Endodermal cell (in vitro differentiated cells): ENCODE data around the gene MAZ. TPM values are rescaled to one million over a fixed set of nuclear protein-coding genes. Genes with fewer than 3 reads are reported as not detected.
"Not testable (repeated sequence)": the region's sequence is repeated elsewhere in the genome, so short reads cannot be mapped to it uniquely, and the experiment has no call there.

Experiments used
- DNase-seq: peaks from one replicate; pipeline ENCODE4 v3.0.0-alpha.2; 2017
- H3K27ac ChIP-seq: 2 replicates; pipeline ENCODE4 v1.5.1; 2013; ENCODE audit warnings: mild to moderate bottlenecking, low read depth, low read length, moderate library complexity
- H3K27me3 ChIP-seq: 2 replicates; pipeline ENCODE4 v1.6.1; 2013; ENCODE audit warnings: mild to moderate bottlenecking, low read length, moderate library complexity; ENCODE audit not compliant: insufficient read depth, control insufficient read depth, poor library complexity, severe bottlenecking
- H3K36me3 ChIP-seq: 2 replicates; pipeline ENCODE4 v1.7.0; 2013; ENCODE audit warnings: mild to moderate bottlenecking, low read length, moderate library complexity; ENCODE audit not compliant: control insufficient read depth, insufficient read depth
- H3K4me1 ChIP-seq: one replicate; pipeline ENCODE4 v1.7.0; 2013; ENCODE audit warnings: low read length; ENCODE audit not compliant: control insufficient read depth, insufficient read depth
- H3K4me3 ChIP-seq: 2 replicates; pipeline ENCODE4 v1.5.1; 2013; ENCODE audit warnings: mild to moderate bottlenecking, low read length, moderate library complexity
- H3K9ac ChIP-seq: 2 replicates; pipeline ENCODE4 v1.6.1; 2013; ENCODE audit warnings: mild to moderate bottlenecking, low read length, moderate library complexity; ENCODE audit not compliant: poor library complexity, severe bottlenecking; ENCODE audit errors: extremely low read depth
- H3K9me3 ChIP-seq: 2 replicates; pipeline ENCODE4 v1.6.1; 2013; ENCODE audit warnings: mild to moderate bottlenecking, low read length, moderate library complexity; ENCODE audit not compliant: control insufficient read depth
- H3K27ac Mint-ChIP-seq: 2 replicates; pipeline ENCODE4 v1.8.0; 2020; ENCODE audit warnings: mixed read lengths
- H3K27me3 Mint-ChIP-seq: 2 replicates; pipeline ENCODE4 v1.8.0; 2021; ENCODE audit warnings: mild to moderate bottlenecking, mixed read lengths; ENCODE audit not compliant: insufficient read depth
- H3K36me3 Mint-ChIP-seq: 2 replicates; pipeline ENCODE4 v1.8.0; 2020; ENCODE audit warnings: low read depth, mixed read lengths
- H3K4me1 Mint-ChIP-seq: 2 replicates; pipeline ENCODE4 v1.8.0; 2020; ENCODE audit warnings: mixed read lengths
- H3K4me3 Mint-ChIP-seq: 2 replicates; pipeline ENCODE4 v1.8.0; 2020; ENCODE audit warnings: mild to moderate bottlenecking, moderate library complexity, mixed read lengths
- H3K9me3 Mint-ChIP-seq: 2 replicates; pipeline ENCODE4 v1.8.0; 2020; ENCODE audit warnings: mild to moderate bottlenecking, mixed read lengths
- WGBS, 2 experiments: methylation state at CpG; one replicate each; pipeline versions ENCODE4 v1.1.5 to v1.1.7; 2013; ENCODE audit warnings: missing lambda C conversion rate in 2 of 2, mixed read lengths in 1 of 2; ENCODE audit not compliant: insufficient coverage in 1 of 2, insufficient read length in 1 of 2; 5-methylcytosine and 5-hydroxymethylcytosine counted together
- total RNA-seq, 2 donors: library from RNA; stranded (reverse); fragmentation: NEBNext Ultra II Directional in 1 of 2; extraction: Animal tissue kit (Norgen Biotek cat#: 25700) in 1 of 2; gene quantifications; 2 replicates in 1 of 2; 3 replicates in 1 of 2; pipeline ENCODE4 v1.2.1, GENCODE V29; 2021
- TF ChIP-seq, protein P1 (sequence below): fragments of 200-600 bp; sonication (generic); conservative IDR thresholded peaks from 2 replicates; pipeline ENCODE4 v1.5.0; 2021; ENCODE audit warnings: antibody characterized with exemption, mild to moderate bottlenecking

Gene MAZ
- total RNA-seq, 2 donors from 2014 or later: 320 to 325 TPM

DNA sequence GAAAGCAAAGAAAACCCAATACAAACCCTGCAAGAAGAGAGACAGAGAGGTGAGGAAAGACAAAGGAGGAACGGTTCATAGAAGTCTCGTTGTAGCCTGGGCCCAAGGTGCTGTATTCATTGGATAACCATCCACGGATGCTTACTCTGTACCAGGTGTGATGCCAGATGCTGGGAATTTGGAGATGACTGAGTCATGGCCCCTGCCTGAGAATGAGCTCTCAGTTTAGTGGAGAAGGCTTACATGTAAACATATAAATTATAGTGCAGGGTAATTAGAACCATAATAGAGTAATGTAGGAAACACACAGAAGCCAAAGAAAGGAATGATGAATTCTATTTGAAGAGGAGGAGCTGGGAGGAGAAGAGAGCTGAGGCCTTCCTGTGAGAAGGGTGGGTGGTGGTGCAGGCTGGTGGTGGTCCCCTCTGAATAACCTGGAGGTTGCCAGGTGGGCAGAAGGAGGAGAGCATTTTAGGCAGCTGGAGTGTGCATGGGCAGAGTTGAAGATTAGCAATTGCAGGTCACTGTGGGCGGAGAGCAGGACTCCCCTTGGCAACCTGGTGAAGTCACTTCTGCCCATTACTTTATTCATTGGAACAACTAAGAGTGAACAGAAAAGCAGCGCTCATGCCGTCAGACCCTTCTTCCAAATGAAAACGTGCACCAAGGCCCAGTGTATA is 35.9 kb upstream of the MAZ start:
- WGBS, 2 experiments: 92 to 96% methylated on average over 4 to 7 of the region's 7 CpGs
- no peaks in the 10 kb centered on the region for H3K36me3 ChIP-seq

DNA sequence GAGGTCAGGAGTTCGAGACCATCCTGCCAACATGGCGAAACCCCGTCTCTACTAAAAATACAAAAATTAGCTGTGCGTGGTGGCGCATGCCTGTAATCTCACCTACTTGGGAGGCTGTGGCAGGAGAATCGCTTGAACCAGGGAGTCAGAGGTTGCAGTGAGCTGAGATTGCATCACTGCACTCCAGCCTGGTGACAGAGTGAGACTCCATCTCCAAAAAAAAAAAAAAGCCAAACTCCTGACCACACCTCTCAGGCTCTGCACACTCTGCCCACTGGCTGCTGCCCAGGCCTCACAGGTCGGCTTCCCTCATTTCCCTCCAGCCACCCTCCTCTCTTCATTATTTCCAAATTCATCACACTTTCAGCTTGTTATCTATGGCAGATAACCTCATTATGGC is 34.0 kb upstream of the MAZ start:
- not testable (repeated sequence) for H3K4me1 Mint-ChIP-seq, H3K4me1 ChIP-seq, H3K27me3 Mint-ChIP-seq, H3K4me3 ChIP-seq, DNase-seq, H3K36me3 Mint-ChIP-seq, H3K9ac ChIP-seq, H3K4me3 Mint-ChIP-seq, H3K27me3 ChIP-seq, H3K27ac ChIP-seq, H3K27ac Mint-ChIP-seq, H3K36me3 ChIP-seq, H3K9me3 ChIP-seq, H3K9me3 Mint-ChIP-seq
- 88 to 95% methylated on average over 6 to 7 of the region's 7 CpGs for WGBS, 2 experiments

More for the DNA sequence above, 35.9 kb upstream of the MAZ start:
- peaks cover 2% of the 10 kb centered on the region for H3K27me3 Mint-ChIP-seq
- TF ChIP-seq, protein P1, sequence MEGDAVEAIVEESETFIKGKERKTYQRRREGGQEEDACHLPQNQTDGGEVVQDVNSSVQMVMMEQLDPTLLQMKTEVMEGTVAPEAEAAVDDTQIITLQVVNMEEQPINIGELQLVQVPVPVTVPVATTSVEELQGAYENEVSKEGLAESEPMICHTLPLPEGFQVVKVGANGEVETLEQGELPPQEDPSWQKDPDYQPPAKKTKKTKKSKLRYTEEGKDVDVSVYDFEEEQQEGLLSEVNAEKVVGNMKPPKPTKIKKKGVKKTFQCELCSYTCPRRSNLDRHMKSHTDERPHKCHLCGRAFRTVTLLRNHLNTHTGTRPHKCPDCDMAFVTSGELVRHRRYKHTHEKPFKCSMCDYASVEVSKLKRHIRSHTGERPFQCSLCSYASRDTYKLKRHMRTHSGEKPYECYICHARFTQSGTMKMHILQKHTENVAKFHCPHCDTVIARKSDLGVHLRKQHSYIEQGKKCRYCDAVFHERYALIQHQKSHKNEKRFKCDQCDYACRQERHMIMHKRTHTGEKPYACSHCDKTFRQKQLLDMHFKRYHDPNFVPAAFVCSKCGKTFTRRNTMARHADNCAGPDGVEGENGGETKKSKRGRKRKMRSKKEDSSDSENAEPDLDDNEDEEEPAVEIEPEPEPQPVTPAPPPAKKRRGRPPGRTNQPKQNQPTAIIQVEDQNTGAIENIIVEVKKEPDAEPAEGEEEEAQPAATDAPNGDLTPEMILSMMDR: no peak
- H3K9me3 Mint-ChIP-seq: no peaks in the 10 kb centered on the region
- no peak for DNase-seq
- no peak overlapping the region for H3K27ac Mint-ChIP-seq
- Histone ChIP-seq H3K27me3 (no peaks in the 10 kb centered on the region), H3K9ac (no peak overlapping the region), H3K4me3 (no peak overlapping the region), H3K27ac (no peak overlapping the region), H3K9me3 (no peaks in the 10 kb centered on the region), H3K4me1 (no peaks in the 10 kb centered on the region)
- H3K4me3 Mint-ChIP-seq: no peak overlapping the region
- H3K4me1 Mint-ChIP-seq: no peaks in the 10 kb centered on the region
- H3K36me3 Mint-ChIP-seq: no peaks in the 10 kb centered on the region

DNA sequence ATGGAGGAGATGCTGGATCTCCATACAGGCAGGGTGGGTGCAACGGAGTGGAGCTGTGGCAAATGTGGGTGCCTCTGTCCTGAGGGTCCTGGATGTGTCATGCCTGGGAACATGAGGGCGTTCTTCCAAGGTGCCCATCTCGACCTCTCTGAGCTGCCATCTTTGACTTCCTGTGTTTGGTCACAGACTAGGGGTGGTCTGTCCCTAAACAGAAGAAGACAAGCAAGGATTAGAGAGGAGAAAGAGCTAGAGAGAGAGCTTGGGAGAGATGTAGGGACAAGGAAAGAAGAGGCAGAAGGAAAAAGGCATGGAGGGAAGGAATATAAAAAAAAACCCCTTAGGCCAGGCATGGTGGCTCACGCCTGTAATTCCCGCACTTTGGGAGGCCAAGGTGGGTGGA is 31.6 kb upstream of the MAZ start:
- Mint-ChIP-seq H3K9me3 (no peaks in the 10 kb centered on the region), H3K27ac (no peak overlapping the region), H3K27me3 (peaks cover 19% of the 10 kb centered on the region), H3K4me3 (no peak overlapping the region), H3K4me1 (no peaks in the 10 kb centered on the region), H3K36me3 (no peaks in the 10 kb centered on the region)
- WGBS, 2 experiments: 88 to 100% methylated on average over 4 to 5 of the region's 5 CpGs
- TF ChIP-seq, protein P1: no peak
- no peak for DNase-seq
- no peaks in the 10 kb centered on the region for H3K9me3 ChIP-seq
- no peaks in the 10 kb centered on the region for H3K27me3 ChIP-seq
- H3K27ac ChIP-seq: no peak overlapping the region
- no peak overlapping the region for H3K4me3 ChIP-seq
- no peaks in the 10 kb centered on the region for H3K4me1 ChIP-seq
- H3K9ac ChIP-seq: no peak overlapping the region
- H3K36me3 ChIP-seq: no peaks in the 10 kb centered on the region
